LoVo (cell line): ENCODE results near the gene EBLN1.
"Not testable (repeated sequence)": the region's sequence is repeated elsewhere in the genome, so short reads cannot be mapped to it uniquely, and the experiment has no call there.

Source experiments
- DNase-seq: peaks from one replicate; pipeline ENCODE4 v3.0.0-alpha.2; 2016; ENCODE audit warnings: low spot score

The EBLN1 gene

DNA sequence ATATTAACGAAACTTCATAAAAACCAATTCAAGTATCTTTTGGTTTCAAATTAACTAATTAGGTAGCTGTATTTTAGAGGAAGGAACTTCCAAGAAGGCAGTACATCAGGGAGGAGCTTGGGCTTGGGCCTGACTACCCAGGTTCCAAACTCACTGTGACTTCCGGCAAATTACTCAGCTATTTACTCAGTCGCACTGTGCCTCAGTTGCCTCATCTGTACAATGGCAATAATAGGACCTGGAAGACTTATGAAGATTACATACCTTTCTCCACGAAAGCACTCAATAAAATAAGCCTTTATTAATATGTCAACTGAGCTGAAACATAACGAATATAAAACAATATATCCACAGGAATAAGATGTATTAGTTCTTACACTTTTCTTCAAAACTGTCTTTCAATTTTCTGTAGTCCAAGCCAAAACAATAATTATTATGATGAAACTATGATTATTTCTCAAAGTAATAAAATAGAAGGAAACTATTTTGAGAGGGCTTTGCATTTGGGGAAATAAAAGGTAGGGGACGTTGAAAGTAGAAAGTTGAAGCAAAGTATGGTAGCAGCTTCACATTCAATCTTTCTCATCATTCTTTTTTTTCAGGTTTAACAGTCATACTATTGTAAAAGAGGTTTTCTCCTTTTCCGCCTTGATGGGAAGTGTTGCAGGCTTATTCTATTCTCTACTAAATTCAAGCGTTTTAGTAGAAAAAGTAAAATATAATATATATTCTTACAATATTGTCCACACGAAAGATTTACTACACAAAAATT is 10.5 kb upstream of the EBLN1 start:
- no peak for DNase-seq

- DNase-seq: no peak
These were observed 8.8 kb upstream of the EBLN1 start for GRCh38 chr10:22226599-22226998.

DNA sequence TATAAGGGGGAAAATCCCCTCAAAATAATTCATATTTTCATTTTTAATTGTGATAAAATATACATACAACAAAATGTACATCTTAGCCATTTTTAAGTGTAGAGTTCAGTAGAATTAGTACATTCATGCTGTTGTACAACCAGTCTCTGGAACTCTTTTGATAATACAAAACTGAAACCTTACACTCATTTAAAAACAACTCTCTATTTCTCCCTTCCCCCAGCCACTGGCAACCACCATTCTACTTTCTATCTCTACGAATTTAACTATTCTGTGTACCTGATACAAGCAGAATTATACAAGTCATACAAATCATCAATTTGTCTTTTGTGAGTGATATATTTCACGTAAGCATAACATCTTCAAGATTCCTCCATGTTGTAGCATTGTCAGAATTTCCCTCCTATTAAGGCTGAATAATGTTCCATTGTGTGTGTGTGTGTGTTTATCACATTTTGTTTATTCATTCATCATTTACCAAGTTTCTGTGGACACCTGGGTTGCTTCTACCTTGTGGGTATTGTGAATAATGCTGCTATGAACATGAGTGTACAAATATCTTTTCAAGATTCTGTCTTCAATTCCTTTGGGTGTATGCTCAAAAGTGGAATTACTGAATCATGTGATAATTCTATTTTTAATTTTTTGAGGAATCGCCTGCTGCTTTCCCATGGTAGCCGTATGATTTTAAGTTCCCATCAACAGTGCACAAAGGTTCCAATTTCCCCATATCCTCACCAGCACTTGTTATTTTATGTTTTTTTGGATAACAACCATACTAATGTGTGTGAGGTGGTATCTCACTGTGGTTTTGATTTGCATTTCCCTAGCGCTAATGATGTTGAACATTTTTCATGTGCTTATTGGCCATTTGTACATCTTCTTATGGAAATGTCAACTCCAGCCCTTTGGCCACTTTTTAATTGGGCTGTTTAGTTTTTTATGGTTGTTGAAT is 4.7 kb upstream of the EBLN1 start:
- no peak for DNase-seq

DNA sequence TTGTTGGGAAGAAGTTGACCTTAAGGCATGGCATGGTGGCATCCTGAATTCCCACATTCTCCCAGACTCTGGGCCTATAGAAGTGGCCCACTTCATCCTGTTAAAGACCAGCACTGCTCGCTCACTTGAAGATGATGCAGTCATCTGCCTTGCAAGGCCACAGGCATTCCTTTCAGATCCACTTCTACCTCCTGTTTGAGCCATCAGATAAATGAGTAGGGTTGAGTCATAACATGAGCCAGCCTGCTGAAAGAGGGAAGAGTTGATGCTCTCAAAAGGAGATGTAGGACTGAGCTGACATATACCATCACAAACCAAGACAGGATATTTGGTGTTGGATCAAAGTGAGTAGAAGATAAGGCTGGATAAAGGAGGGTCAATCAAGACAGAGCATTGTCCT is 1.5 kb upstream of the EBLN1 start:
- no peak for DNase-seq

GRCh38 chr10:22218448-22218847 is 633 bp upstream of the EBLN1 start:
- no peak for DNase-seq

GRCh38 chr10:22217084-22217483 is 731 bp downstream of the EBLN1 start:
- DNase-seq: not testable (repeated sequence)

DNA sequence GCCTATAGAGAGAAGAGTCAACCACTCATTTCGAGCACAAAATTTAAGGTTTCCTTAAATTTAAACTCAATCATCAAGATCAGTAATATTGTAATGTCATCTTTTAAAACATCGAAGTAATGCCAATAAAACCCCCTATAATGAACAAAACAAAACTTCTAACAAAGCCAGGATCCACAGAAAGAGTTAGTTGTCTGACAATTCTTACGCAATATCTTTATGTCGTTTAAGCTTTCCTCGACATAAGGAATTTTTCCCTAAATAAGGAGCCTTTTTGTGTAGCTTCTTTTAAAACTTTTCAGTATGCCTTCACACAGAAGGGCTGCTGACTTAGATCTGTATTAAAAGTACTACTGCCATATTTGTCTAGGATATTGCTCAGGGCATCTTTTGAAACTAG is 7.5 kb downstream of the EBLN1 start:
- DNase-seq: no peak

DNA sequence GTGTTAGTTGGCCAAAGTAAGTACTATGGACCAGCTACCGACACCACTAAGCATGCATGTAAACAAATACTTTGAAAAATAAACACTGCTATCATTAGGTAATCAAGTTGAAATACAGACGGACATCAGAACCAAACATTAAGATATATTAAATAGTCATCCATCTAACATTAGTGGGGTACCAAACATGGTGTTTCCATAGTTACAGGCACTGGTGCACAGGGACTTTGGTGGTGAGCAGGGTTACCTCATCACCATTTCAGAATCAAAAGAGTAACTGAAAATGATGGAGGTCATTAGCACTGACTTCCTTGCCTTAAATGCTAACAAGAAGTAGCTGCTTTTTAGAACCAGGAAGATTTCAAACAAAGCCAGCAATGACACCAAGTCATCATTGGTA is 23.9 kb downstream of the EBLN1 start:
- DNase-seq: no peak

DNA sequence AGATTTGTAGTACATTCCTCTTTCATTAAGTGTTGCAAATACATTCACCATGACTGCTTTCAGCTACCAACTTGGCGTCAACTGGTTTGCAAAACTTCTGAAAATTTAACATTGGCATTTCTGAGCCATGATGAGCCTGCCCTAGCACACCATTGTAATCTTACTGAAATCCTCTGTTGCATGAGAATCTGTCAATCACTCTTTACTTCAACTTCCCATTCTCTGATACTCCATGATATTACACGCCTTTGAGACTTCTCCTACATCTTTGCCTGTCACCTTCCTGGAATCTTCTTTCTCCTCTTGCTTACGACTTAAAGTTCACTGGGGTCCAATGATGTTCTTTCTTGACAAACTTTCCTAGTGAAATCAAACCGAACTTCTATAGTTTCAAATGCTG is 32.2 kb downstream of the EBLN1 start:
- DNase-seq: no peak

- no peak for DNase-seq
These were observed 33.9 kb downstream of the EBLN1 start for GRCh38 chr10:22183771-22184461.

DNA sequence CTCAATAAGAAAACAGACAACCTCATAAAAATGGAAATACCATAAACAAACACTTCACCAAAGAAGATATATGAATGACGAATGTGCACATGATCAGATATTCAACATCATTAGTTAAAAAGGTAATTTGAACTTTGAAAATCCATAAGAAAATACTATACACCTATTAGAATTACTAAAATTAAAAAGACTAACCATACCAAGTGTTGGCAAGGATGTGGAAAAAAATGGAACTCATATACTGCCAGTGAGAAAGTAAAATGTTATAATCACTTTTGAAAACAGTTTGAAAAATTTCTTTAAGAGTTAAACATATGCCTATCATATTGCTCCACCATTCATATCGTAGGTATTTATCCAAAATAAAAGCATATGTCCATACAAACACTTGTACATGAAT is 37.1 kb downstream of the EBLN1 start:
- DNase-seq: no peak

- no peak for DNase-seq
These were observed 43.4 kb downstream of the EBLN1 start for GRCh38 chr10:22174442-22174841.

- DNase-seq: no peak
These were observed 46.7 kb downstream of the EBLN1 start for GRCh38 chr10:22171131-22171530.

DNA sequence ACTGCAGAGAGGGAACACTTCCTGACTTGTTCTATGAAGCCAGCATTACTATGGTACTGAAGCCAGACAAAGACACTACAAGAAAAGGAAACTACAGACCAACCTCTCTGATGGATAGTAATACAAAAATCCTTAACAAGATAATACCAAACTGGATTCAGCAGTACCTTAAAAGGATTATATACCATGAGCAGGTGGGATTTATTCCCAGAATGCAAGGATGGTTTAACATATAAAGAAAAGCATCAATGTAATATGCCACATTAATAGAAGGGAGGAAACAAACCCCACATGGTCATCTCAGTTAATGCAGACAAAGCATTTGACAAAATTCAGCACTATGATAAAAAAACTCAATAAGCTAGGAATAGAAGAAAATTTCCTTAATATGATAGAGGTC is 47.2 kb downstream of the EBLN1 start:
- DNase-seq: no peak

GRCh38 chr10:22159979-22160378 is 57.8 kb downstream of the EBLN1 start:
- no peak for DNase-seq

DNA sequence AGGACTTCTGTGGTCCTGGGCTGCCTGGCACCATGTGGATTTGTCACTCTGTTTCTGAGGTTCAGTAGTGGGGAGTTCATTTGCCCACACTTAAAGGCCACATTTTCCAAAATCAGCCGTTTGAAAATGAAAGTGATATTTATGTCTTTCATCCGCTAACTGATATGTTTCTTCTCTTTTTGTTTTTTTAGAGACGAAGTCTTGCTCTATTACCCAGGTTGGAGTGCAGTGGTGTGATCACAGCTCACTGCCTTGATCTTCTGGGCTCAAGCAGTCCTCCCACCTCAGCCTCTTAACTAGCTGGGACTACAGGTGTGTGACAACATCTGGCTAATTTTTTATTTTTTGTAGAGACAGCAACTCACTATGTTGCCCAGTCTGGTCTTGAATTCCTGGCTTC is 58.6 kb downstream of the EBLN1 start:
- no peak for DNase-seq
